HG03520 (cell line): Measurements from ENCODE around the gene SLCO1B3.

Source experiments
- ATAC-seq: cut with Tn5 transposase; IDR thresholded peaks from one replicate; pipeline ENCODE4 v1.9.1; 2021; ENCODE audit warnings: mild to moderate bottlenecking, moderate library complexity; ENCODE audit not compliant: unreplicated experiment

Gene SLCO1B3

GRCh38 chr12:20868277-20868676 lies 57.8 kb downstream of the SLCO1B3 start:
- no peak for ATAC-seq

GRCh38 chr12:20883288-20883687 lies 72.8 kb downstream of the SLCO1B3 start:
- no peak for ATAC-seq

- ATAC-seq = no peak
These were observed 74.6 kb downstream of the SLCO1B3 start for GRCh38 chr12:20885116-20885515.

- ATAC-seq = no peak
These were observed 75.0 kb downstream of the SLCO1B3 start for GRCh38 chr12:20885552-20885951.

- ATAC-seq = no peak
These were observed 106.8 kb downstream of the SLCO1B3 start for GRCh38 chr12:20917269-20917668.

- ATAC-seq = no peak
These were observed 107.3 kb downstream of the SLCO1B3 start for GRCh38 chr12:20917819-20918218.

GRCh38 chr12:20931894-20932293 lies 121.4 kb downstream of the SLCO1B3 start:
- ATAC-seq = no peak

- no peak for ATAC-seq
These were observed 136.2 kb downstream of the SLCO1B3 start for GRCh38 chr12:20946732-20947131.

GRCh38 chr12:20950248-20950647 lies 139.7 kb downstream of the SLCO1B3 start:
- ATAC-seq = no peak

GRCh38 chr12:20963303-20963702 lies 152.8 kb downstream of the SLCO1B3 start:
- ATAC-seq = no peak

- no peak for ATAC-seq
These were observed 153.3 kb downstream of the SLCO1B3 start for GRCh38 chr12:20963762-20964161.
